Hepatocyte (in vitro differentiated cells): ENCODE measurements around the gene ZNF565. TPM values are rescaled to one million over a fixed set of nuclear protein-coding genes. Genes with fewer than 3 reads are reported as not detected.

Experiments used
- DNase-seq: peaks from one replicate; pipeline ENCODE4 v3.0.0-alpha.2; 2016; ENCODE audit warnings: low spot score
- H2AFZ ChIP-seq: fragments of 200-600 bp; sonication (generic); 2 replicates; pipeline ENCODE4 v1.6.0; 2016; ENCODE audit warnings: antibody characterized with exemption, mild to moderate bottlenecking
- H3K27ac ChIP-seq: fragments of 200-600 bp; sonication (generic); 2 replicates; pipeline ENCODE4 v1.5.1; 2016; ENCODE audit warnings: mild to moderate bottlenecking
- H3K27me3 ChIP-seq: fragments of 200-600 bp; sonication (generic); 2 replicates; pipeline ENCODE4 v1.6.1; 2016
- H3K36me3 ChIP-seq: fragments of 200-600 bp; sonication (generic); replicated peaks from 2 replicates; pipeline ENCODE4 v1.5.1; 2016; ENCODE audit warnings: low read depth; ENCODE audit not compliant: insufficient read depth
- H3K4me1 ChIP-seq: fragments of 200-600 bp; sonication (generic); 2 replicates; pipeline ENCODE4 v1.5.1; 2016; ENCODE audit warnings: mild to moderate bottlenecking, moderate library complexity; ENCODE audit not compliant: insufficient read depth
- H3K4me2 ChIP-seq: fragments of 200-600 bp; sonication (generic); 2 replicates; pipeline ENCODE4 v1.6.0; 2016
- H3K4me3 ChIP-seq: fragments of 200-600 bp; sonication (generic); 2 replicates; pipeline ENCODE4 v1.5.1; 2016; ENCODE audit warnings: mild to moderate bottlenecking
- H3K79me2 ChIP-seq: fragments of 200-600 bp; sonication (generic); 2 replicates; pipeline ENCODE4 v1.6.0; 2017; ENCODE audit warnings: mild to moderate bottlenecking
- H3K9me2 ChIP-seq: fragments of 200-600 bp; sonication (generic); replicated peaks from 2 replicates; pipeline ENCODE4 v1.6.0; 2017; ENCODE audit warnings: mild to moderate bottlenecking; ENCODE audit not compliant: insufficient read depth
- H3K9me3 ChIP-seq: fragments of 200-600 bp; sonication (generic); 2 replicates; pipeline ENCODE4 v1.5.1; 2016; ENCODE audit warnings: low read depth, mild to moderate bottlenecking
- H4K20me1 ChIP-seq: fragments of 200-600 bp; sonication (generic); 2 replicates; pipeline ENCODE4 v1.6.0; 2016; ENCODE audit warnings: mild to moderate bottlenecking; ENCODE audit not compliant: insufficient read depth, poor library complexity, severe bottlenecking
- EZH2 ChIP-seq: fragments of 200-600 bp; sonication (generic); IDR thresholded peaks from 2 replicates; pipeline ENCODE4 v1.6.1; 2016; ENCODE audit warnings: antibody characterized with exemption, mild to moderate bottlenecking, borderline replicate concordance
- EZH2phosphoT487 ChIP-seq: fragments of 200-600 bp; sonication (generic); IDR thresholded peaks from one replicate; pipeline ENCODE4 v1.6.1; 2018; ENCODE audit warnings: antibody characterized with exemption, mild to moderate bottlenecking, low read depth, moderate library complexity; ENCODE audit not compliant: unreplicated experiment, severe bottlenecking
- WGBS: methylation state at CpG from one replicate; pipeline ENCODE4 v1.1.6; 2016; ENCODE audit warnings: low lambda C conversion rate; ENCODE audit errors: missing lambda C conversion rate; 5-methylcytosine and 5-hydroxymethylcytosine counted together
- polyA plus RNA-seq: library from polyadenylated mRNA; unstranded; fragments of >200 nt; fragmentation: Nextera tagmentation; extraction: Ambion mirVana; gene quantifications from 2 replicates; pipeline ENCODE4 v1.2.1, GENCODE V29; 2016
- total RNA-seq: library from RNA; depleted of rRNA; stranded (reverse); fragments of >200 nt; gene quantifications from 2 replicates; pipeline ENCODE4 v1.2.3, GENCODE V29; 2014
- TF ChIP-seq, protein P1 (sequence below): fragments of 200-600 bp; sonication (generic); IDR thresholded peaks from 2 replicates; pipeline ENCODE4 v1.5.1; 2016; ENCODE audit warnings: antibody characterized with exemption, mild to moderate bottlenecking; ENCODE audit not compliant: poor library complexity

The ZNF565 gene
- total and polyA plus RNA-seq, 2 experiments from 2014 or later, result 3.0 to 8.1 TPM

DNA sequence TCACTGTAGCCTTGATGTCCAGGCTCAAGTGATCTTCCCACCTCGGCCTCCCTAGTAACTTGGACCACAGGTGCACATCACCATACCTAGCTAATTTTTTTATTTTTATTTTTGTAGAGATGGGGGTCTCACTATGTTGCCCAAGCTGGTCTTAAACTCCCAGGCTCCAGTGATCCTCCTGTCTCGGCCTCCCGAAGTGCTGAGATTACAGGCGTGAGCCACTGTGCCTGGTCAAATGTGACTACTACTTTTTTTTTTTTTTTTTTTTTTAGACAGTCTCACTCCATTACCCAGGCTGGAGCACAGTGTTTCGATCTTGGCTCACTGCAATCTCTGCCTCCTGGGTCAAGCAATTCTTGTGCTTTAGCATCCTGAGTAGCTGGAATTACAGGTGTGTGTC lies 41.6 kb downstream of the ZNF565 start:
- 96% methylated on average over 5 of the region's 5 CpGs for WGBS
- TF ChIP-seq EZH2 (no peak), EZH2phosphoT487 (no peak)
- TF ChIP-seq, protein P1, sequence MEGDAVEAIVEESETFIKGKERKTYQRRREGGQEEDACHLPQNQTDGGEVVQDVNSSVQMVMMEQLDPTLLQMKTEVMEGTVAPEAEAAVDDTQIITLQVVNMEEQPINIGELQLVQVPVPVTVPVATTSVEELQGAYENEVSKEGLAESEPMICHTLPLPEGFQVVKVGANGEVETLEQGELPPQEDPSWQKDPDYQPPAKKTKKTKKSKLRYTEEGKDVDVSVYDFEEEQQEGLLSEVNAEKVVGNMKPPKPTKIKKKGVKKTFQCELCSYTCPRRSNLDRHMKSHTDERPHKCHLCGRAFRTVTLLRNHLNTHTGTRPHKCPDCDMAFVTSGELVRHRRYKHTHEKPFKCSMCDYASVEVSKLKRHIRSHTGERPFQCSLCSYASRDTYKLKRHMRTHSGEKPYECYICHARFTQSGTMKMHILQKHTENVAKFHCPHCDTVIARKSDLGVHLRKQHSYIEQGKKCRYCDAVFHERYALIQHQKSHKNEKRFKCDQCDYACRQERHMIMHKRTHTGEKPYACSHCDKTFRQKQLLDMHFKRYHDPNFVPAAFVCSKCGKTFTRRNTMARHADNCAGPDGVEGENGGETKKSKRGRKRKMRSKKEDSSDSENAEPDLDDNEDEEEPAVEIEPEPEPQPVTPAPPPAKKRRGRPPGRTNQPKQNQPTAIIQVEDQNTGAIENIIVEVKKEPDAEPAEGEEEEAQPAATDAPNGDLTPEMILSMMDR, result no peak

DNA sequence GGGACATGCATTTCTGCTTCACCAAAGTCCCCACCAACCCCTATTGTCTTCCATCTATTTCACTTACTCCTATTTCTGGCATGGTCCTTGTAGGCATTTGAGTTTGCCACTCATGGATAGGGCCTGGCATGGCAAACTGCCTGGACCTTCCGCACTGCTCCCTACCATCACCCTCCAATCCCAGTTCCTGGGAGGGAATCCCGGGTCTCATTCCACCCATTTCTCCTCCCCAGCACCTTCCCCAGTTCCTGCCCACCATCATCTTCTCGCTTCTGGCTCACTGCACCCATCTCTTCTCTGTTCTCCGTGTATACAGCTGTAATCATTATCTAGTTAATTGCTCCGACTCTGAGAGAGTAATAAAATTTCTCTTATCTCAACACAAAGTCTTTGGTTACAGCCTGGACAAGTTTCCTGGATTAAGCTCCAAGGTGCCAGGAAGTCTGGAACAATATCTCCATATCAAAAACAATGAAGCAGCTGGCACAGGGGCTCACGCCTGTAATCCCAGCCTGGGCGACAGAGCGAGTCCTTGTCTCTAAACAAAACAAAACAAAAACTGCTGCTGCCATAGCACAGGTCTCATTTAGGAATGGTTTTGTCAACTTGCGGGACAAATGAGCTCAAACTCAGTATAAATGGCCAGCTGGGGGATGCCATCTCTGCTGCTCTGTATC lies 45.2 kb downstream of the ZNF565 start:
- no peaks in the 10 kb centered on the region for H3K79me2 ChIP-seq
- H2AFZ ChIP-seq, result no peak overlapping the region
- no peaks in the 10 kb centered on the region for H4K20me1 ChIP-seq
- TF ChIP-seq EZH2 (no peak), EZH2phosphoT487 (no peak)
- H3K27me3 ChIP-seq, result no peaks in the 10 kb centered on the region
- no peaks in the 10 kb centered on the region for H3K9me2 ChIP-seq
- no peak overlapping the region for H3K4me3 ChIP-seq
- peaks cover 12% of the 10 kb centered on the region for H3K4me1 ChIP-seq
- H3K36me3 ChIP-seq, result no peaks in the 10 kb centered on the region
- WGBS, result 32% methylated on average over 9 of the region's 9 CpGs
- peak overlapping the region; percentile 96 for H3K27ac ChIP-seq
- peak overlapping the region; percentile 63 for H3K4me2 ChIP-seq
- H3K9me3 ChIP-seq, result no peaks in the 10 kb centered on the region
- peak; percentile 46 for DNase-seq

More for the DNA sequence above, 41.6 kb downstream of the ZNF565 start:
- Histone ChIP-seq H4K20me1 (no peaks in the 10 kb centered on the region), H3K9me3 (no peaks in the 10 kb centered on the region), H3K4me2 (no peak overlapping the region), H3K4me1 (peaks cover 12% of the 10 kb centered on the region), H3K79me2 (no peaks in the 10 kb centered on the region), H3K36me3 (no peaks in the 10 kb centered on the region), H2AFZ (no peak overlapping the region), H3K4me3 (no peak overlapping the region), H3K27ac (no peak overlapping the region), H3K27me3 (no peaks in the 10 kb centered on the region), H3K9me2 (no peaks in the 10 kb centered on the region)
- no peak for DNase-seq

DNA sequence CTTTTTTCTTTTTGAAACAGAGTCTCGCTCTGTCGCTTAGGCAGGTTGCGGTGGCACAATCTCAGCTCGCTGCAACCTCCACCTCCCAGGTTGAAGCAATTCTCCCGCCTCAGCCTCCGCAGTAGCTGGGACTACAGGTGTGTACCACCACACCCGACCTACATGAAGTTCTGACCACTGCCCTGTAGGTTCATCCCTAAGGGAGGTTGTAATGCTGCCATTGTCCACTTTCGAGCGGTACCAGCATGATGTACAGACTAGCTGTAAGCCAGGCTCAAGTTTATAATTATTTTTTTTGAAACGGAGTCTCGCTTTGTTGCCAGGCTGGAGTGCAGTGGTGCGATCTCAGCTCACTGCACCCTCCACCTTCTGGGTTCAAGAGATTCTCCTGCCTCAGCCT lies 50.7 kb downstream of the ZNF565 start:
- H3K9me3 ChIP-seq, result no peaks in the 10 kb centered on the region
- no peak overlapping the region for H3K27ac ChIP-seq
- no peaks in the 10 kb centered on the region for H3K36me3 ChIP-seq
- H3K4me2 ChIP-seq, result no peak overlapping the region
- no peaks in the 10 kb centered on the region for H4K20me1 ChIP-seq
- H3K4me3 ChIP-seq, result no peak overlapping the region
- no peaks in the 10 kb centered on the region for H3K9me2 ChIP-seq
- no peaks in the 10 kb centered on the region for H3K79me2 ChIP-seq
- no peak for DNase-seq
- WGBS, result 98% methylated on average over 12 of the region's 12 CpGs
- H3K4me1 ChIP-seq, result no peaks in the 10 kb centered on the region
- TF ChIP-seq, protein P1, result no peak
- TF ChIP-seq EZH2 (no peak), EZH2phosphoT487 (no peak)
- no peak overlapping the region for H2AFZ ChIP-seq
- no peaks in the 10 kb centered on the region for H3K27me3 ChIP-seq

DNA sequence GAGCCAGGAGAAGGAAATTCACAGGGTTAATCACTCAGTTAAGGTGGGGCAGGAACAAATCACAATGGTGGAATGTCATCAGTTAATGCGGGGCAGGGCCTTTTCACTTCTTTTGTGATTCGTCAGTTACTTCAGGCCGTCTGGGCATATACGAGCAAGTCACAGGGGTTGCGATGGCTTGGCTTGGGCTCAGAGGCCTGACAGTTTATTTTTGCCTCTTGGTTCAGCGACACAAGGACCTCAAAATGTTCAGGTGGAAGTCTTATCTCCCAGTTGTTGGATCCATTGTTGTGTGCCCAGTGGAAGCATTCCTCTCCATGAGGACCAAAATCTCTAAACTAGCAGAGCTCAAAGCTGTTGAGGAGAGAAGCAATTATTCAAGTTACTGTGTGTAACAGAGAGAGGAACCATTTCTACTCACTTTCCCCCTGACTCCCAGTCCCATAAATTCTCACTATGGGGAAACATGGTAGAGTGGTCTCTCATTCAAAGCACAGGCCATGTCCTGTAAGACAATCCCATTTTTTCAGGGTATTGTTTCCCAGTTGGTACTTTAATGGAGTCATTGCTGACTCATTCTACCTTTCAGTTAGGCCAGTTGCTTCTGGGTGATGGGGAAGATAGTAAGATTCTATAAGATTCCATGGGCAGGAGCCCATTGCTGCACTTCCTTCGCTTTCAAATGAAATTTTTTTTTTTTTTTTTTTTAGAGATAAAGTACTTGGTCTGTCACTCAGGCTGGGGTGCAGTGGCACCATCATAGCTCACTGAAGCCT lies 53.5 kb downstream of the ZNF565 start:
- WGBS, result 94% methylated on average over 7 of the region's 7 CpGs
- Histone ChIP-seq H3K79me2 (no peaks in the 10 kb centered on the region), H3K27me3 (no peaks in the 10 kb centered on the region), H4K20me1 (no peaks in the 10 kb centered on the region), H3K4me3 (no peak overlapping the region), H3K9me3 (no peaks in the 10 kb centered on the region), H3K9me2 (no peaks in the 10 kb centered on the region), H2AFZ (no peak overlapping the region), H3K4me1 (no peaks in the 10 kb centered on the region), H3K4me2 (no peak overlapping the region), H3K27ac (no peak overlapping the region), H3K36me3 (no peaks in the 10 kb centered on the region)
- no peak for DNase-seq
- TF ChIP-seq, protein P1, result no peak
- TF ChIP-seq EZH2phosphoT487, result no peak
- no peak for TF ChIP-seq EZH2
